CD4-positive, alpha-beta T cell treated with Interleukin-10 for 1 hour (primary cell): ENCODE measurements around the gene SPATA31C2.
"Not testable (repeated sequence)": the region's sequence is repeated elsewhere in the genome, so short reads cannot be mapped to it uniquely, and the experiment has no call there.

Experiments used
- DNase-seq: peaks from one replicate; pipeline ENCODE4 v3.0.0-alpha.2; 2020

SPATA31C2 gene

GRCh38 chr9:88138375-88138774, at the start of gene SPATA31C2:
Gene SPATA31C2, minus strand, starts transcription at chr9:88138475. Its CDS starts 29 bp downstream, at chr9:88138446.
- DNase-seq = not testable (repeated sequence)

- no peak for DNase-seq
These were observed 49.4 kb upstream of the SPATA31C2 start for GRCh38 chr9:88187631-88188030.

- DNase-seq = no peak
These were observed 48.3 kb upstream of the SPATA31C2 start for GRCh38 chr9:88186495-88187110.

- DNase-seq = no peak
These were observed 46.7 kb upstream of the SPATA31C2 start for GRCh38 chr9:88184976-88185375.

GRCh38 chr9:88183798-88184495, 45.7 kb upstream of the SPATA31C2 start:
- DNase-seq = no peak

GRCh38 chr9:88182501-88182900, 44.2 kb upstream of the SPATA31C2 start:
- DNase-seq = no peak

- DNase-seq = no peak
These were observed 41.9 kb upstream of the SPATA31C2 start for GRCh38 chr9:88180081-88180765.

GRCh38 chr9:88179062-88179521, 40.8 kb upstream of the SPATA31C2 start:
- peak; percentile 28 for DNase-seq

- DNase-seq = no peak
These were observed 40.4 kb upstream of the SPATA31C2 start for GRCh38 chr9:88178641-88179040.

GRCh38 chr9:88177371-88177770, 39.1 kb upstream of the SPATA31C2 start:
- DNase-seq = no peak

- DNase-seq = no peak
These were observed 36.0 kb upstream of the SPATA31C2 start for GRCh38 chr9:88174324-88174723.

GRCh38 chr9:88173378-88173999, 35.2 kb upstream of the SPATA31C2 start:
- DNase-seq = peak; percentile 65

GRCh38 chr9:88169700-88170099, 31.4 kb upstream of the SPATA31C2 start:
- no peak for DNase-seq

GRCh38 chr9:88168564-88168963, 30.3 kb upstream of the SPATA31C2 start:
- DNase-seq = no peak

GRCh38 chr9:88166660-88167059, 28.4 kb upstream of the SPATA31C2 start:
- DNase-seq = no peak

- no peak for DNase-seq
These were observed 26.6 kb upstream of the SPATA31C2 start for GRCh38 chr9:88164850-88165249.

- no peak for DNase-seq
These were observed 22.9 kb upstream of the SPATA31C2 start for GRCh38 chr9:88161144-88161543.

GRCh38 chr9:88143957-88144625, 5.8 kb upstream of the SPATA31C2 start:
- no peak for DNase-seq

- no peak for DNase-seq
These were observed 4.9 kb upstream of the SPATA31C2 start for GRCh38 chr9:88143179-88143578.

- DNase-seq = not testable (repeated sequence)
These were observed 4.7 kb downstream of the SPATA31C2 start for GRCh38 chr9:88133552-88133951.

GRCh38 chr9:88129556-88129955, 8.7 kb downstream of the SPATA31C2 start:
- DNase-seq = not testable (repeated sequence)

- DNase-seq = not testable (repeated sequence)
These were observed 10.5 kb downstream of the SPATA31C2 start for GRCh38 chr9:88127700-88128300.
